GM21576 (cell line): ENCODE data around the gene LMNB1.
"Not testable (repeated sequence)": the region's sequence is repeated elsewhere in the genome, so short reads cannot be mapped to it uniquely, and the experiment has no call there.

ENCODE experiments used
- ATAC-seq: cut with Tn5 transposase; IDR thresholded peaks from one replicate; pipeline ENCODE4 v1.9.1; 2021; ENCODE audit warnings: mild to moderate bottlenecking, moderate library complexity; ENCODE audit not compliant: unreplicated experiment

The LMNB1 gene

DNA sequence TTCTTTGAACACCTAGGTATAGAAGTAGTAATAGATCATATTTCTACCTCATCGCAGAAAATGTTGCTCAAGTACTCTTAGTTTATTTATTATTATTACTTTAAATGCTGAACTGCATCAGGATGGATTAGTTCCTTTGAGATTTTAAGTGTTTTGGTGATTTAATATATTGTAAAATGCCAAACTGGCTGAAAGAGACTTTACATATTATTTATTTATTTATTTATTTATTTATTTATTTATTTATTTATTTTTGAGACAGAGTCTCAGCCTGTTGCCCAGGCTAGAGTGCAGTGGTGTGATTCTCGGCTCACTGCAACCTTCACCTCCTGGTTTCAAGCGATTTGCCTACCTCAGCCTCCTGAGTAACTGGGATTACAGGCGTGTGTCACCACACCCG, 42.3 kb downstream of the LMNB1 start:
- no peak for ATAC-seq

DNA sequence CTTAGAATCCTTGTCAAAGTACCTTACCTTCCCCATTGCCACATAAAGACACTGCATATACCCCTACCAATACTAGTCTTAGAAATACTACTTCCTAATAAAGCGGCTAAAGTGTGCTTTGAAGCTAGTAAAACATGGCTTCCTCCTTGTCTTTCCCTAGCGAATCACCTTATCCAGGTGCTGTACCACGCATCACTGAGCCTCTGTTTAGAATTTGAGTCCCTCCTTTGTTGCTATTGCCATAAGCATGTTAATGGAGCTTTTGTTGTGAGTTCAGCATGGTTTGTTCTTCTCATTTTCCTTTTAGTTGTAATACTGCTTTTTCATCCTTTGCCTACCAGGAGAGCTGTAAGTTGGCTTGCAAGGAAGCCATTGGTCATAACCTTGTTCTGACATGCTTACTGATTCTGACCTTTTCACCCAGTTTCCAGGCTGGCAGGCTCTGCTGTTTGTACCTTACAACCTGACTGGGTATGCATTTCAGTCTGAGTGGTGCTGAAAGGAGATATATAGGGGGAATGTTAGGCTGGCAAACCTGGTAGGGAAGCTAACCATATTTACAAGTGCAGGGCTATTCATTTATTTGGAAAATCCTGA, 49.8 kb downstream of the LMNB1 start:
- no peak for ATAC-seq

DNA sequence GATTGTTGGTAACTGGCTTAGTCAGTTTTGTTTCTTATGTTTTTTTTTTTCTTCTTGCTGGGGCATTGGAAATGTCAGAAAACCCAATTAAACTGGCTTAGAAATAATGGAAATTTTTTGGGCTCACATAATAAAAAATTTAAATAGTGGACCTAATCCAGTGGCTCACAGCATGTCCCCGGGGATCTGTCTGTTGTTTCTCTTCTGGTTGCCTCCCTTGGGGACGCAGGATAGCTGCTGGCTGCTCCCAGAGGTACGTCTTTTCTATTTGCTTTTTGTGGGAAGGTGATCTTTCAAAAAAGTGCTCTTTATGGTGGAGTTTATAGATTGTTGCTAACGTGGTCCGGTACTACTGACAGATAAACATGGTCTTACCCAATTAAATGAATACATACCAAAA, 52.2 kb downstream of the LMNB1 start:
- ATAC-seq = no peak

DNA sequence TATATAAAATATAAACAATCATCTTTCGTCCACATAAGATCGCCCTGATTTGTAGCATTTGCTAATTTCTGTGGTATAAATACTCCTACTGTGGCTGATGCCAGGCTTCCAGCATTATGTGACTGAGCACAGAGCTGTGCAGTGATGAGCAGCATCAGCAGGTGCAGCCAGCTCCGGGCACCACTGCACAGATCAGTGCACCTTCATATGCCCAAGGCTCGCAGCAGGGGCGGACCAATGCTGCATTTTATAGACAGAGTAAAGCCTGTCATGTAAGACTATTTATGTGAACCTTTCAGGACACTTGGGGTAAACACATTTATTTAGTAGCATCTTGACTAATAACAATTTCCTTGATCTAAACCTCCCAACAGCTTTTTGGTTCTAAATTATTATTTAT, 53.1 kb downstream of the LMNB1 start:
- ATAC-seq = no peak

DNA sequence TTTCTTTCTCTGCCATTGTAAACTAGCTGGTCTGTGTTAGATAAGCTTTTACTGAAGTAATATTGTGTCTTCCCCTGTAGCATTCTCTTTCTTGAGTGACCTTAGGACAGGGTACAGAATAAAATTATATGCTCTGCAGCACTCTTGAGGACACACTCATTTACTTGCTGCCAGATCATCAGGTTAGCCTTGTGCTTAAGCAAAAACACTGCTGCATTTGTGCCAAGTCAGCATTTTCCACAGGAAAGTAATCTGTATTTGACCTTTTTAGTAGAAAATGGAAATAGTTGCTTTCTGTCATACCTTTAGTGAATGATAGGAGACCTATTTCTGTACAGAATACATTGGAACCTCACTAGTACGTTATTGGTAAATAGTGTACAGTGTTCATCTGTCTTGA, 54.2 kb downstream of the LMNB1 start:
- ATAC-seq = no peak

DNA sequence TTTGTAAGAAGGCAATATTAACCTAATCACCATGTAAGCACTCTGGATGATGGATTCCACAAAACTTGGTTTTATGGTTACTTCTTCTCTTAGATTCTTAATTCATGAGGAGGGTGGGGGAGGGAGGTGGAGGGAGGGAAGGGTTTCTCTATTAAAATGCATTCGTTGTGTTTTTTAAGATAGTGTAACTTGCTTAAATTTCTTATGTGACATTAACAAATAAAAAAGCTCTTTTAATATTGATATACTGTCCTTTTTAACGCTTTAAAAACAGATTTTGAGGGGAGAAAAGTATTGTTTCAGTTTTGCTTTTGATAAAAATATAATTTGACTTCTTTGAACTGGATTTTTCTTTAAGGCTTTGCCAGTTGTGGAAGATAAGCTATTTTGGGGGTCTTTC, 59.8 kb downstream of the LMNB1 start:
- ATAC-seq = no peak

DNA sequence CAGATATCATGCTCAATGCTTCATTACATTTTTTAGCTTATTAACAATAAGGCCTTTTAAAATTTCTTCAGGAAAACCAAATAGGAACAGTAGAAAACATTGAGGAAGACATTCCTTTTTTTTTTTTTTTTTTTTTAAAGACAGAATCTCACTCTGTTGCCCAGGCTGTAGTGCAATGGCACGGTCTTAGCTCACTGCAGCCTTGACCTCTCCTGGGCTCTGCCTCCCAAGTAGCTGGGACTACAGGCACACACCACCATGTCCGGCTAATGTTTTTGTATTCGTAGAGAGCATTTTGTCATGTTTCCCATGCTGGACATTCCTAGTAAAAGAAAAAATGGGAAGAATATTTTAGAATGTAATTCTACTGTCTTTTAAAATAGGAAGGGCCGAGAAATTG, 60.3 kb downstream of the LMNB1 start:
- no peak for ATAC-seq

DNA sequence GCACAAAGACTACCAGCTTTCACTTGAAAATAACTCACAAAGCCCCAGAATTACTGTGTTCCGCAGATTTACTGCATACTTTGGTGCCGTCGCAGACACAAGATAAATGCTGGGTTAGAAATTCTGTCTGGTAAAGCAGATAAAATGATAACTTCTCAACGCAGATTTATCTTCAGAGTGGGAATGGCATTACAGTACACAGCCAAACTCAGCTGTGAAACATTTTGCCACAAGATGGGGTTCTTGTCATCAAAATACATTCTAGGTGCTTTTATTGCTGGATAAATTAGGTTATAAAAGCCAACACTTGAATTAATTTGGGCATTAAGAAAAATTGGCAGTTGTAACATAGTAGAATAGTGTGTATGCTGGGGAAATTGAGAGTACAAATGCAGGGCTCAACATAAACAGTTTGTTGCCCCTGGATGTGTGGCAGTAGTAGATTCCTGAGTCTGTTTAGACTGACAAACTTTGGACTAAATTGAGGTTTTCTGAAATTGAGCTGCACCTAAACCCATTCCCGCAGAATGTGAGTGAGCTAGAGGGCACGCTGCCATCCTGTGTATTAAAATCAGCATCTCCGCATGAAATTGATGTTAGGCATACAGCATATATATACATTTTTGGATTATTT, 61.1 kb downstream of the LMNB1 start:
- no peak for ATAC-seq

DNA sequence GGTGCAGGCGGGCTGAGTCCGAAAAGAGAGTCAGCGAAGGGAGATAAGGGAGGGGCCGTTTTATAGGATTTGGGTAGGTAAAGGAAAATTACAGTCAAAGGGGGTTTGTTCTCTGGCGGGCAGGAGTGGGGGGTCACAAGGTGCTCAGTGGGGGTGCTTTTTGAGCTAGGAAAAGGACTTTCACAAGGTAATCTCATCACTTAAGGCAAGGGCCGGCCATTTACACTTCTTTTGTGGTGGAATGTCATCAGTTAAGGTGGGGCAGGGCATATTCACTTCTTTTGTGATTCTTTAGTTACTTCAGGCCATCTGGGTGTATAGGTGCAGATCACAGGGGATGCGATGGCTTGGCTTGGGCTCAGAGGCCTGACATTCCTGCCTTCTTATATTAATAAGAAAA, 62.5 kb downstream of the LMNB1 start:
- ATAC-seq = not testable (repeated sequence)

DNA sequence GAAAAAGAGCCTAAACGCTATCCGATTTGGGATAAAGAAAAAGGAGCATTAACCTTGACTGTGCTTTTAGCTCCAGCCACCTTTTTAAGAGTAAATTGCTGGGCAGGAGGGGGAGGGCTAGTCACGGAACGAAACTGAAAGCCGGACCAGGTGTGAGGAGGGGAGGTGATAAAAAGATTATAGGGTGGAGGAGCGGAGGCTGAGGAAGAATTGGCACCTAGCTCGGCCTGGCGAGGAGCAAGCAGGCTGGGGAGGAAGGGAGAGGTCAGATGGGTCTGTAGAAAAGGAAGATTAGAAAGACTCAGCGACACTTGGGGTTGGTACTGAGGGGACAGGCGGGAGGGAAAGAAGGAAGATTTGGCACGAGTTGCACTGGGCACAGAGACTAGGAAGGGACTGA, 66.4 kb downstream of the LMNB1 start:
- ATAC-seq = not testable (repeated sequence)

DNA sequence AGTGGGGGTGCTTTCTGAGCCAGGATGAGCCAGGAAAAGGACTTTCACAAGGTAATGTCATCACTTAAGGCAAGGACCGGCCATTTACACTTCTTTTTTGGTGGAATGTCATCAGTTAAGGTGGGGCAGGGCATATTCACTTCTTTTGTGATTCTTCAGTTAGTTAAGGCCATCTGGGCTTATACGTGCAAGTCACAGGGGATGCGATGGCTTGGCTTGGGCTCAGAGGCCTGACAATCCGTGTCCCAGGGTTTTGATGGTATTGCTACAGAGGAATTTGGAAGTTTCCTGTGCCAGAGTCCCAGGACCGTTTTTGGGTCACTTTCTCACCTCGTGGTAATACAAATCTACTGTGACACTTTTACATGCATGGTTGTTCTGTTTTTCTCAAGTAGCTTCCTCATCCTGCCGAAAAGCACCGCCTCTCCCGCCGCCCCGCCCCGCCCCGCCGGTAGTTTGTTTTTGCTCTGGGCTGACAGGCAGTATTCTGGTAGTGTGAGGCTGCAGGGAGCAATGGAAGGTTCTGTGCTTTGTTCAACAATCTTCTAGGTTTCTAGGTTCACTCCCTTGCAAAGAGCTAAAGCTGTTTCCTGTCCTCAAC, 68.6 kb downstream of the LMNB1 start:
- ATAC-seq = peak; percentile 92

DNA sequence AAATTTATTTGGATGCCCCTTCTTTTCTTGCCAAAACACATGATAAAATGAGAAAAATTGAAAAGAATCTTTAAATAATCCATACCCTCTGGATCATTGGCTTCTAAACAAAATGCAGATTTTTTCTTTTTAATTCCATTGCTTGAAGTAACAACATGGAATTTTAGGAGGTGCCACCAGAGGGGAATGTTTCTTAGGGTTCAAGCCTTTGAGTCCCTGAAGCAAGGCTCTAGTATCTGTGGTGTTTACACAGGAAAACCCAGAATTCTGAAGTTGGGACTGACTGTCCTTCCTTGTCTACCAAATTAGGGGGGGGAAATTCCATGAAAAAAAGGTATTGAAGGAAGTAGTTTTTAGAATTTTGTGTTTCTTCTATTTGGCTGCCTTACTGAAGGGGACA, 69.4 kb downstream of the LMNB1 start:
- ATAC-seq = no peak

DNA sequence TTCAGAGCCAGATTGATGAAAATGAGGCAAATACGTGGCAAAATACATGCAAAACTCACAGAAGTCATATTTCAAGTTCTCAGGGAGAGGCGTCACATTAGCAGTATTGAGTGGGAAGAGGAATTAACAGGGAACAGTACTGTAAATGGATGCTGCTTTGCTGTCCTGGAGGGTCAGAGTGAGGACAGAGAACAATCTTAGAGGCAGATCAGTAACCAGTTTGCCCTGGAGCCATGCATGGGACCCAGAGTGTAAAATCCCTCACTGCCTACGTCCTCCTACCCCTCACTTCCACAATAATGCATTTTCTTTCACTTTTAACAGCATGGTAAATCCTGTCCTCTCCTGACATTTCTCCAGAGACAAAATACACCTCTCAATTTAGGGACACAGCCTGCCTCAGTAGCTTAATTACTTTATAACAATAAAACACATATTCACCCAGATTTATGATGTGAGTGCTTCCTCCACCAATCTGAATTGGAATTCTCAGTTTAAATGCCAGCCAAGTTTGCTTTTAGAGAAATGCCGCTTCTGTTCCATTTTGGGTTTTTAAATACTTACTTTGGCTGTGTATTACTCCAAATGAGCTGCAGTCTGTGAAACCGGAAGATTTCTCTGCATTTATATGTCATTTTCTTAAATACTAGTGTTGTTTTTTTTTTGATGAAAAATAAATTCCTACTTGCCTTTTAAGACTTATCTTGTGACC, 70.0 kb downstream of the LMNB1 start:
- no peak for ATAC-seq

DNA sequence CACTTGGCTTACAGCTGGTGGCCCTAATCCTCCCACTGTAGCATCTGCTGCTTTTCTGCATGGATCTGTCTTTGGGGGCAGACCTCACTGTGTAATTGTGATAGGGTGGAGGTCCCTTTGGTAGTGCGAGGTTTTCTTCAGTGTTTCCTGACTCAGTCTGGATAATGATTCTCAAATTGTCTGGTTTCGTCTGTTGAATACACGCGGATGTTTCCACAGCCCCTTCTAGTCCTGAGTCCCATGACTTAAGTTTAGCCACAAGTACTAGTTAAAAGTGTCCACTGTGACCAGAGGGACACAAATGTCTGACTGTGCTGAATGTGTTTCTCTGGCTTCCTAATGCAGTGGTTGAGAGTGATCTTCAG, 70.5 kb downstream of the LMNB1 start:
- ATAC-seq = no peak

DNA sequence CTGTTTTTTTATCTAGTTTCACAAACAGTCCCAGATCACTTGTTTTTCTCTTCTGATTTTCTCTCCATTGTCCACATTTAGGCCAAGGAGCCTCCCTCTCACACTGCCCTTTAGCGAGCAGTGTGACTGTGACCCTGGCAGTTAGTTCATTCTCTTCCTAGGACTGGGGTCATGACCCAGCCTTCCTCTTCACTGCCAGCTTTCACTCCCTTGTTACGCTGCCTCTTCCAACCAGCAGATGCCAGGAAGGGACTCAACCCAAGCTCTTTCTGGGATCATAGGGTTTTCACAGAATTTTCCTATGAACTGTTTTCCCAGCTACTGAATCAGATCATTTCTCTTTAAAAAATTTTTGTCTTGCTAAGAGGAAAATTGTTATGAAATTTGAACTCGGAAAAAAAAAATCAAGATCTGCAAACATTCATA, 70.9 kb downstream of the LMNB1 start:
- no peak for ATAC-seq

DNA sequence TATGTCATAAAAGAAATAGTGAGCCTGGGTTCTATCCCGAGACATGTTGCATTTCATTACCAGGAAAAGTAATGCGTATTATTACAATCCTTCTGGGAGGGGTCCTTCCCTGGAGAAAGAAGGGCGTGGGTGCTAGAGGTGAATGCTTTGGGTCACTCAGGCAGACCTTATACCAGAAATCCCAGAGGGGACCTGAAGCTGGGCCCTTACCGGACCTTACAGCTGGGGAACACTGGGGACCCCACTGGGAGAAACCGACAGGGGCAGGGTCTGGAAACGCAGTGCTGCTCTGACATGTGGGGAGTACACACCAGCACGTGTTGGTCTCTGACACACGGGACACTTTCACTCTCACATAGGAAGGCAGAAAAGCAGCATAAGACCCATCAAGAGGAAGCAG, 71.3 kb downstream of the LMNB1 start:
- no peak for ATAC-seq

DNA sequence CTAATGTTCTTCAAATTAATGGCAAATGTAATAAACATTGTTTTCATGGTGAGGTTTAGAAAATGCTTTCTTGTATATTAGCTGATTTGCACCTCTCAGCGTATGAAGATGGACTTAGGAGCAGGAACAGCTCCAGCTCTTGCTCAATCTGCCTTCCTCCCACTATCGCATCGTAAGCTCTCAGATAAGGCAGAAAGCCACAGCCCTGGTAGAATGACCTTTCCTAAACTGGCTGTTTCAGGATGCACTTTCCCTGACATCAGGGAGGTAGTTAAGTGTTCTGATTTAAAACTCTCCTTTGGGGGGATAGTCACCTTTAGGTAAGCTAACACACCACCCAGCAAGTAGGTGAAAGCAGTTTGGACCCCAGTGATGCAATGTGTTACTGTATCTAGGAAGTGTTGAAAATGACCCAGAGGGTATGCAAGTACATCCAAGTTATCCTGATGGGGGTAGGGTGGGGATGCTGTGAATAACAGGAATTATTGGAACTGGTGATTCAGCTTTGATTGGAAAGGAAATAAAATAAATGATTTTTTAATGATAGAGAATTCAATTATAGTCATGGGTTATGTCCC, 72.3 kb downstream of the LMNB1 start:
- no peak for ATAC-seq

DNA sequence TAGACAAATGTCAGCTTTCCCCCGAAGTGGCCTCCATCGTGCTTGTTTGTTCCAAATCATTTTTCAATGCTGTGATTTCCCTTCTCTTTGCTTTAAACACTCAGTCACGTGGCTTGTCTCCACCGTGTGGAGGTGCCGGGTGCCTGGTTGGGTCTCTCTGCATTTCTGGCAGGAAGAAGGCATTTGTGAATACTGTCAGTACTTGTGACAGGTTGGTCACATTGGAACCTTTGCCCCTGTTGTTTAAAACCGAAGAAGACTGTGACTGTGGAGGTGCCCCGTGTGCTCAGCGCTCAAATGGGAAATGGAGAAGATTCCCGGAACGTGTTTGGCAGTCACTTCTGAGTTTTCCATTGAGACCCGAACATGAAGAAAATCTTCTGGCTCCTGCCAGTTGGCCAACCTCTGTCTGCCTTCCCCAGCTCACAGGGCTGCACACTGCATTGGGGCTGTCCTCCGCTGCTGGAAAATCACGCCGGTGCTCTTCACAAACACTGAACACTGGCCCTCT, 74.6 kb downstream of the LMNB1 start:
- no peak for ATAC-seq

DNA sequence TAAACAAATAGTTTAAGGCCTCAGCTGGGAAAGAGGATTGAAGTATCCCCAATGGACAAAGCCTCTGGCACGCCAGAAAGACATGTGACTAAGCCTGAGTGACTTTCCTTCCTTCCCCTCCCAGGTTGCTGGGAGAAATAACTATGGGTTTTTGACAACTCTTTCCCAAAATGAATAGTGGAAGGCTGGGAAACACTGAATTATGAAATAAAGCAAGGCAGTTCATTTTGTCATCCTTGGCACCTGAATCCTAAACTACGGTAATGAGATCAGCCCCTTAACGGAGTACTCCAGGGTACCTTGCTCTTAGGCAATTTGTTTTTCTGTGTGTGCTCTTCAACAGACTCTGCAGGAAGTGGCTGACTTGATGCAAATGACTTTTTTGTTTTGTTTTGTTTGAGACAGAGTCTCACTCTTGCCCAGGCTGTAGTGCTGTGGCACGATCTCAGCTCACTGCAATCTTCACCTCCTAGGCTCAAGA, 75.2 kb downstream of the LMNB1 start:
- ATAC-seq = peak; percentile 86

DNA sequence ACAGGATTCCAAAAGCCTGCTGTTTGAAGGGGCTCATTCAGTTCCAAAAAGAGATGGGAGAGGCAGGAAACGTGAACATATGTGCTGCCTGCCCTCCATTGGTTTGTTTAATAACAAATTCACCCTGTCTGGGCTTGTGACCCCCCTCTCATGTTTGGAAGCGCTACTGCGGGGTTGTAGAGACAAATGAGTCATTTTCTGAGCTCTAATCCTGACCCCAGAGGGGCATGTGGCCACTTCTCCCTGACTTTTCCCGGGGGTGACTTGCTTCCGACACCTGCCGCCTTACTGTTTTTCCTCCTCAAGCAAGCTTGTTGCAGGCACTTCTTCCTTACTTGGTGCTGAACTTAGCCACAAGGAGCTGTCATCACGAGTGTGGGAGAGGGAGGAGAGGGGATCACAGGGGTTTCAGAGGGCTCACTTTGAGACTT, 75.9 kb downstream of the LMNB1 start:
- ATAC-seq = no peak

DNA sequence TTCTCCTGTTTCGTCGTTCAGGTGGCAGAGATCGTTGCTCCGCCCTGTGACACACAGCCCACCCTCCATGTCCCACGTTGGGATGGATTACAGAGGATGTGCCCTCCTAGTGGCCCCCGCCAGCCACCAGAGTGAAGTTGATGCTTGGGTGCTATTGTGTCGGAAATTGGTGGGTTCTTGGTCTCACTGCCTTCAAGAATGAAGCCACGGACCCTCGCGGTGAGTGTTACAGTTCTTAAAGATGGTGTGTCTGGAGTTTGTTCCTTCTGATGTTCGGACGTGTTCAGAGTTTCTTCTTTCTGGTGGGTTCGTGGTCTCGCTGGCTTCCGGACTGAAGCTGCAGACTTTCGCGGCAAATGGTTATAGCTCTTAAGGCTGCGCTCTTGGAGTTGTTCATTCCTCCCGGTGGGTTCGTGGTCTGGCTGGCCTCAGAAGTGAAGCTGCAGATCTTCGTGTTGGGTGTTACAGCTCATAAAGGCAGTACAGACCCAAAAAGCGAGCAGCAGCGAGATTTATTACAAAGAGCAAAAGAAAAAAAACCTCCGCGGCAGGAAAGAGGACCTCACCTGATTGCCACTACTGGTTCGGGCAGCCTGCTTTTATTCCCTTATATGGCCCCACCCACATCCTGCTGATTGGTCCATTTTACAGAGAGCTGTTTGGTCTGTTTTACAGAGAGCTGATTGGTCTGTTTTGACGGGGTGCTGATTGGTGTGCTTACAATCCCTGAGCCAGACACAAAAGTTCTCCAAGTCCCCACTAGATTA, 76.8 kb downstream of the LMNB1 start:
- not testable (repeated sequence) for ATAC-seq
